ENCODE measurements around the gene PLXNA4. TPM values are rescaled to one million over a fixed set of nuclear protein-coding genes. Genes with fewer than 3 reads are reported as not detected.

PLXNA4 gene
- polyA plus RNA-seq, 1 donor (not counting 4 experiments of a cell fraction or from before 2014, with no cell fraction given): 0.01 TPM

GRCh38 chr7:132485136-132485535, 91.1 kb downstream of the PLXNA4 start:
- Histone ChIP-seq H3K79me2 (ENCODE audit: control insufficient read depth, insufficient read depth, low read length) (no peaks in the 10 kb centered on the region), H2AFZ (ENCODE audit: control insufficient read depth, low read length) (no peak overlapping the region), H3K27ac (ENCODE audit: control insufficient read depth, insufficient read depth, low read length) (no peak overlapping the region), H3K4me2 (ENCODE audit: control insufficient read depth, extremely low read depth, insufficient read depth, low read depth, low read length) (no peak overlapping the region), H3K9me3 (ENCODE audit: control insufficient read depth, low read depth, low read length) (no peaks in the 10 kb centered on the region), H4K20me1 (ENCODE audit: control insufficient read depth, extremely low read depth, insufficient read depth, low read length) (no peaks in the 10 kb centered on the region), H3K4me3 (ENCODE audit: control insufficient read depth in 2 of 3, extremely low read depth in 1 of 3, insufficient read depth in 2 of 3, low read depth in 1 of 3, low read length in 3 of 3) (no peak overlapping the region), H3K36me3 (ENCODE audit: control insufficient read depth in 2 of 2, extremely low read depth in 1 of 2, insufficient read depth in 2 of 2, low read length in 2 of 2) (no peaks in the 10 kb centered on the region), H3K9ac (ENCODE audit: control insufficient read depth, extremely low read depth, insufficient read depth, low read length) (no peak overlapping the region), H3K4me1 (ENCODE audit: control insufficient read depth, extremely low read depth, insufficient read depth, low read length) (no peaks in the 10 kb centered on the region), H3K27me3 (ENCODE audit: control insufficient read depth, extremely low read depth, insufficient read depth, low read length) (peaks cover 11% of the 10 kb centered on the region), H3K9me1 (ENCODE audit: control insufficient read depth, extremely low read depth, insufficient read depth, low read length) (no peaks in the 10 kb centered on the region)
- TF ChIP-seq EZH2 (IDR thresholded peaks at IDR 0.05; ENCODE audit: low read length) (no peak), CTCF (optimal IDR thresholded peaks at IDR 0.05 in 1 of 3, IDR thresholded peaks at IDR 0.05 in 1 of 3, conservative IDR thresholded peaks at IDR 0.05 in 1 of 3; ENCODE audit: extremely low read depth in 1 of 3, insufficient read depth in 2 of 3, low read length in 3 of 3) (no peak)
- DNase-seq (ENCODE audit: low read depth, low spot score): no peak
- FAIRE-seq: no peak
- dilution Hi-C loops (cut with MboI; ENCODE audit: extremely low pct_ligation_motif_present, low sequenced_read_pairs): no loop called here

GRCh38 chr7:132482866-132483265, 93.4 kb downstream of the PLXNA4 start:
- H3K9me1 ChIP-seq (ENCODE audit: control insufficient read depth, extremely low read depth, insufficient read depth, low read length): no peaks in the 10 kb centered on the region
- no peaks in the 10 kb centered on the region for H3K79me2 ChIP-seq (ENCODE audit: control insufficient read depth, insufficient read depth, low read length)
- H3K4me3 ChIP-seq (ENCODE audit: control insufficient read depth in 2 of 3, extremely low read depth in 1 of 3, insufficient read depth in 2 of 3, low read depth in 1 of 3, low read length in 3 of 3): no peak overlapping the region
- no peak overlapping the region for H2AFZ ChIP-seq (ENCODE audit: control insufficient read depth, low read length)
- no peaks in the 10 kb centered on the region for H3K4me1 ChIP-seq (ENCODE audit: control insufficient read depth, extremely low read depth, insufficient read depth, low read length)
- no peak overlapping the region for H3K27ac ChIP-seq (ENCODE audit: control insufficient read depth, insufficient read depth, low read length)
- dilution Hi-C loops (cut with MboI; ENCODE audit: extremely low pct_ligation_motif_present, low sequenced_read_pairs): no loop called here
- H3K36me3 ChIP-seq (ENCODE audit: control insufficient read depth in 2 of 2, extremely low read depth in 1 of 2, insufficient read depth in 2 of 2, low read length in 2 of 2): no peaks in the 10 kb centered on the region
- H4K20me1 ChIP-seq (ENCODE audit: control insufficient read depth, extremely low read depth, insufficient read depth, low read length): no peaks in the 10 kb centered on the region
- H3K4me2 ChIP-seq (ENCODE audit: control insufficient read depth, extremely low read depth, insufficient read depth, low read depth, low read length): no peak overlapping the region
- FAIRE-seq (no peak), DNase-seq (ENCODE audit: low read depth, low spot score) (no peak)
- H3K9me3 ChIP-seq (ENCODE audit: control insufficient read depth, low read depth, low read length): no peaks in the 10 kb centered on the region
- peaks cover 11% of the 10 kb centered on the region for H3K27me3 ChIP-seq (ENCODE audit: control insufficient read depth, extremely low read depth, insufficient read depth, low read length)
- H3K9ac ChIP-seq (ENCODE audit: control insufficient read depth, extremely low read depth, insufficient read depth, low read length): no peak overlapping the region
- TF ChIP-seq EZH2 (IDR thresholded peaks at IDR 0.05; ENCODE audit: low read length) (no peak), CTCF (optimal IDR thresholded peaks at IDR 0.05 in 1 of 3, IDR thresholded peaks at IDR 0.05 in 1 of 3, conservative IDR thresholded peaks at IDR 0.05 in 1 of 3; ENCODE audit: extremely low read depth in 1 of 3, insufficient read depth in 2 of 3, low read length in 3 of 3) (no peak)

All from keratinocyte (primary cell).